GM18526 (cell line): ENCODE results near the gene ZNF678.

Experiments
- POLR2A ChIP-seq: IDR thresholded peaks from 3 replicates; pipeline ENCODE4 v1.6.1; 2011; ENCODE audit not compliant: insufficient read length; ENCODE audit errors: extremely low read depth

The ZNF678 gene

DNA sequence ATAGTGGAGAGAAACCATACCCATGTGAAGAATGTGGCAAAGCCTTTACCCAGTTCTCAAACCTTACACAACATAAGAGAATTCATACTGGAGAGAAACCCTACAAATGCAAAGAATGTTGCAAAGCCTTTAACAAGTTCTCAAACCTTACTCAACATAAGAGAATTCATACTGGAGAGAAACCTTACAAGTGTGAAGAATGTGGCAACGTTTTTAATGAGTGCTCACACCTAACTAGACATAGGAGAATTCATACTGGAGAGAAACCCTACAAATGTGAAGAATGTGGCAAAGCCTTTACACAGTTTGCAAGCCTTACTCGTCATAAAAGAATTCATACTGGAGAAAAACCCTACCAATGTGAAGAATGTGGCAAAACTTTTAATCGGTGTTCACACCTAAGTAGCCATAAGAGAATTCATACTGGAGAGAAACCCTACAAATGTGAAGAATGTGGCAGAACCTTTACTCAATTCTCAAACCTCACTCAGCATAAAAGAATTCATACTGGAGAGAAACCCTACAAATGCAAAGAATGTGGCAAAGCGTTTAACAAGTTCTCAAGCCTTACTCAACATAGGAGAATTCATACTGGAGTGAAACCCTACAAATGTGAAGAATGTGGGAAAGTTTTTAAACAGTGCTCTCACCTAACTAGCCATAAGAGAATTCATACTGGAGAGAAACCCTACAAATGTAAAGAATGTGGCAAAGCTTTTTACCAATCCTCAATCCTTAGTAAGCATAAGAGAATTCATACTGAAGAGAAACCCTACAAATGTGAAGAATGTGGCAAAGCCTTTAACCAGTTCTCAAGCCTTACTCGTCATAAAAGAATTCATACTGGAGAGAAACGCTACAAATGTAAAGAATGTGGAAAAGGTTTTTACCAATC lies 91.7 kb downstream of the ZNF678 start:
- TF ChIP-seq POLR2A: no peak

DNA sequence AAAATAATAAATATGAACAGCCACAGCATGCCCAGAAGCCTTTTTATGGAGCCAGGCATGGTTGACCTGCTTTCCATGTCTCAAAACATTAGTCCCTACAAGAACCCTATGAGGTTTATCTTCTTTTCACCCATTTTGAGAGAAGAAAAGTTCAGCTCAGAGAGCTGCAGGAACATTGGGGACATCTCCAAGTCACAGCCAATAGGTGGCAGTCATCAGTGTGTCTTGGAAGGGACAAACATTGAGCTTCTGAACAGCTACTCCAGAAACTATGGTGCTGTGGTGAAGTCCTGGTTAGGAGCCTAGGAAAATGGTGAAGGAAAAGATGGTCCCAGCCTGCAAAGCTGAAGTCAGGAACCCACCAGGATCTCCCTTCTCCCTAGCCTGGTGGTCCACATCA lies 98.1 kb downstream of the ZNF678 start:
- TF ChIP-seq POLR2A: no peak

DNA sequence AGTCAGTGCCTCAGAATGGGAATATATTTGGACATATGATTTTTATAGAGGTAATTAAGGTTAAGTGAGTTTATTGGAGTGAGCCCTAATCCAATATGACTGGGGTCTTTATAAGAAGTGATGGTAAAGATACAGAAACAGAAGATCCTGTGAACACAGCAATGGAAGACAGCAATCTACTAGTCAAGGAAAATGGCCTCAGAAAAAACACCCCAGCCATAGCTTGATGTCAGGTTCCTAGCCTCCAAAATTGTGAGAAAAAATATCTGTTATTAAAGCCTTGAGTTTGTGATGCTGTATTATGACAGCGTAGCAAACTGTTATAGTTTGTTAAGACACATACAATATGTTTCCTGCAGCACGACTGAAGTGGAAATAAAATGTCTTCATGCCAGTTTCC lies 99.6 kb downstream of the ZNF678 start:
- no peak for TF ChIP-seq POLR2A

DNA sequence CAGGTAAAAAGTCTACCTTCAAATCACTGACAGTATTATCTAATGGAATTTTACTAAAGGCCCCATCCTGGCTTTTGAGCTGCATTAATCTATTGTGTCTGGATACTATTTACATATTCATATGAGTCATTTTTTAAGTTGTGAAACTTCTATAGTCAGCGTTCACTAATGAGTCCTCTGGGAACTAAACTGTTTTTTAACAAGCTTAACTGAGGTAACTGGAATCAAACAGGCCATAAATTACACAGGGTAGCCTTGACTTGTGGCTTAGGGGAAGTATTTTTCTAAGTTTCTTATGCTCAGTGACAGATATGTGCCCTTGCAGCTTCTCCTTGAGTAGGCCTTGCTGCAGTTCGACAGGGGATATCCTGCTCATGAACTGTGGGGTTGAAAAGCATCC lies 102.9 kb downstream of the ZNF678 start:
- TF ChIP-seq POLR2A: no peak

DNA sequence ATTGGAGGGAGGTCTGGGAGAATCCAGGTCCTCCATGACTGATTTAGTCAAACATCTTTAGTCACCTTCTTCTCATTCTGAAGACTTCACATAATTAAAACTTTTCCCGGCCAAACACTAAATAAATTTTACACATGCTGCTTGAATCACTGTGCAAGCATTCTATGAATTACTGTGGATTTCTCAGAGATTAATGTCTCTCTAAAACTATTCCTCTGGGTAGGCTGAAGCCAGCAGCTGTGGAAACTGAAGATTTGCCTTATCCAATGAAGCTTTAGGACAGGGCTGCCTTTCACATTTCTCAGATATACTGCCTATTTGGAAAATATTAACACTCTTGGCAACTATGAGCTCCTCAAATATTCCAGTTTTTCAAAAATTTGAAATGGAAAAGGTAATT lies 110.1 kb downstream of the ZNF678 start:
- no peak for TF ChIP-seq POLR2A

DNA sequence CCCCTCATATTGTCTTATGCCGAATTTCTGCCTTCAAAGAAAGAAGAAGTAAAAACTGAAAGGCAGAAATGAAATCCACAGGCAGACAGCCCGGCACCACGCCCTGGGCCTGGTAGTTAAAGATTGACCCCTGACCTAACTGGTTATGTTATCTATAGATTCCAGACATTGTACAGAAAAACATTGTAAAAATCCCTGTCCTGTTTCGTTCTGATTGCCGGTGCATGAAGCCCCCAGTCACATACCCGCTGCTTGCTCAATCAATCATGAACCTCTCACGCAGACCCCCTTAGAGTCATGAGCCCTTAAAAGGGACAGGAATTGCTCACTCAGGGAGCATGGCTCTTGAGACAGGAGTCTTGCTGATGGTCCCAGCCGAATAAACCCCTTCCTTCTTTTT lies 122.5 kb downstream of the ZNF678 start:
- no peak for TF ChIP-seq POLR2A

DNA sequence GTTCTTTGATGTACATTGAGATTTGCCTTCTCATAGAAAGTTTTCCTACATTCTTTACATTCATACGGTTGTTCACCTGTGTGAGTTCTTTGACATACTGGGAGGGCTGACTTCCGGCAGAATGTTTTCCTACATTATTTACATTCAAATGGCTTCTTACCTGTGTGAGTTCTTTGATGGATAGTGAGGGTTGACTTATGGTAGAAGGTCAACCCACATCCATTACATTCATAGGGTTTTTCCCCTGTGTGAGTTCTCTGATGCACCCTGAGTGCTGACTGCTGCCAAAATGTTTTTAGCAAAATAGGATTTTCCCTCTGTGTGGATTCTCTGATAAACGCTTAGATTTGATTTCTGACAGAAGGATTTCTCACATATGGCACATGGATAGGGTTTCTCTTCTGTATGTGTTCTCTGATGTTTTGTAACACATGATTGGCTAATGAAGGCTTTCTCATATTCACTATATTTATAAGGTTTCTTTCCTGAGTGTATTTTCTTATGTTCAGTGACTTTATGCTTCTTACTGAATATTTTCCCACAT lies 134.0 kb downstream of the ZNF678 start:
- TF ChIP-seq POLR2A: no peak

DNA sequence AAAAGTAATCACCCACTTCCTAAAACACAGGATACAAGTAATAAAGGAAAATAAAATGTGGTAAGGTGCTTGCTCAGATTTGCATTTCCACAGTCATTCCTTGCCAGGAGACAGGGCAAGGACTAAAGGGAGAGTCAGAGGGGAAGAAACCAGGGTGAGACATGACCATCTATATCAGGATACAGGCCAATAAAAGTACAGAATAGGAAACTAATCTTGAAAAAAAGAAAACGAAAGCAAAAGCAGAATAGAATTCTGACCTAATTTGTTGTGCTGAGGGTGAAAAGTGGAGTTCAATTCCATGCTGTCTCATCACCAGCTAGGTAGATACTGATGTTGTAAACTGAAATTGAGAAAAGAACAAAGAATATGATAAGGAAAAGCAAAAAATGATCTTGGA lies 144.5 kb downstream of the ZNF678 start:
- no peak for TF ChIP-seq POLR2A

DNA sequence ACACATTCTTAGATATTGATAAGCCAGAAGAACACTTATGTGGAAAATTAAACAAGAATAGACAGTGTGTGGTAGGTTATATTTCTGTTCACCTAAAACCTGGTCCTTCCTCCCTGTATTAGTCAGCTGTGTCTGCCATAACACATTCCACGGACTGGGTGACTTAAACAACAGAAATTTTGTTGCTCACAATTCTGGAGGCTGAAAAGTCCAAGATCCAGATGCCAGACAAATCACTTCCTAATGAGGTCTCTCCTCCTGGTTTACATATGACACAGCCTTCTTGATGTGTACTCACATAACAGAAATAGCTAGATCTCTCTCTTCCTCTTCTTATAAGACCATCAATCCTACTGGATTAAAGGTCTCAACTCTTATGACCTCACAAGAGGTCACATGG lies 146.1 kb downstream of the ZNF678 start:
- no peak for TF ChIP-seq POLR2A

DNA sequence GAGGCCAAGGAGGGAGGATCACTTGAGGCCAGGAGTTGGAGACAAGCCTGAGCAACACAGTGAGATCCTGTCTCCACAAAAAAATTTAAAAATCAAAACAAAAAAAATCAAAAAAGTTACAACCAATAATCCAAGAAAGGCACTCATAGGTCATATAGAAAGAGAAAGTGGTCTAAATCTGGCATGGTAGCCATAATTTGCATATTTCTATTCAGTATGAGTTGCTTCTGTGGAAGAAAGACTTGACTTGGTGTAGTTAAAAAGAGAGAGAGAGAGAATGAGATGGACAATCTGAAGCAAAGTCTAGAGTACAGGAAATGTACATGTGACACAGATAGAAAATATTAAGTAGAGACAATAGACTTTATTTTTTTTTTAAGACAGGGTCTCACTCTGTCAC lies 149.3 kb downstream of the ZNF678 start:
- TF ChIP-seq POLR2A: no peak

DNA sequence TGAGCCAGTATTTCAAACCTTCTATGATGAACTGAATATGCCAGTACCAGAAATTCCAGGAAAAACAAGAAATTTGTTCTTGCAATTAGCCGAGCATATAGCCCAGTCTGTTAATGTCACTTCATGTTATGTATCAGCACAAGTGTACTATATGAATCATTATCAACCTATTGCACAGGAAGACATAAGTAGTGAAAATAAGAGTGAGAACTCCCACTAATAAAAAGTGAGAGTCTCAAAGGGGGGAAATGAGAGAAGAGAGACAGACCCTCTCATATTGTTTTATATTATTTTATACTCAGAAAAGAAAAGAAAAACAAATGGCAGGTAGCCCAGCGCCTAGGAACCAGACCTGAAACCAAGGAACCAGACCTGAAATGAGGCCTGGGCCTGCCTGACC lies 155.6 kb downstream of the ZNF678 start:
- TF ChIP-seq POLR2A: no peak

DNA sequence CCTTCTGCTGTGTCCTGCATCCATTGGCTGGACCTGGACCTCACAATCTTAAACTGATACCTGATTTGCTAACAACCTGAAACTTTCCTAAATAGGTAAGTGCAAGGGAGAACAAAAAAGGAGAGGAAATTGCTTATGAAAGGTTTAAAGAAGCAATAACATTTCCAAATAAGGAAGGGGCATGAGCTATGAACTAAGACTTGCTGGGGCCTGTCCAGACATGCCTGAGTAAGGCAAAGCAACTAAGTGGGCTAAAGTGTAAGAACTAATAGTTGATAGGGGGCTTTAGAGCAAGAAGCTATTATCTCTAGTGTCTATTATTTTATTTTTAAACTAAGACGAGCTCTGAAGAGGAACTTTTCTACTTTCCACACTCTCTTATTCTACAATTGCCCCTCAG lies 160.1 kb downstream of the ZNF678 start:
- no peak for TF ChIP-seq POLR2A

DNA sequence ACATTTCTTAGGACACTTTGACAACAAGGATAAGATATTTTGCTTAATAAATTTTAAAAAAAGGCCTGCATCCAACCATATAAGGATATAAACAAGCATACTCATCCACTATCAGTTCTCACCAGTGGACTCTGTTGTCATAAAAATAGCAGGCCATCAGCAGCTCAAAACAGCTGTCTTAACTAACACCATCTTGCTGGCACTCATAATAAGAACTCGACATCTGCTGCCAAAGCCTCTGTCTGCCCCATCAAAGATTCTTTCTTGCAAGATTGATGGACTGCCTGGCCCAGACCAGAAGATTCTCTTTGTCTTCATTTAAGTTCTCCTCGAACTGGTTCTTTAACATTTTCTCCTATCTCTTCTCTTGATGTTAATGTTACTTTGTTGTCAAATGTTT lies 161.7 kb downstream of the ZNF678 start:
- TF ChIP-seq POLR2A: no peak

DNA sequence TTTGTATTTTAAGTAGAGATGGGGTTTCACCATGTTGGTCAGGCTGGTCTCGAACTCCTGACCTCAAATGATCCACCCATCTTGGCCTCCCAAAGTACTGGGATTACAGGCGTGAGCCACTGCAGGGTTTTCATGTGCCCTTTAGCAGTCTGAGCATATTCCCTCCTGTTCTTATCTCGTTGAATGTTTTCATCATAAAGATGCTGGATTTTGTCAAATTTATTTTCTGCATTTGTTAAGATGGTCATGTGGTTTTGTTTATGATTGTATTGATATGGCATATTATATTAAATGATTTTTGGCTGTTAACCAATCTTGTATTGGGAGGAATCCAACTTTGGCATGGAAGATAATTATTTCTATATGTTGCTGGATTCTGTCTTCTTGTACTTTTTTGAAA lies 163.0 kb downstream of the ZNF678 start:
- TF ChIP-seq POLR2A: no peak
